Measurements from ENCODE around the gene PRG2.

PRG2 gene

GRCh38 chr11:57395905-57396623 lies 5.6 kb upstream of the PRG2 start:
- DNase-seq: no peak

- DNase-seq: no peak
Observed at GRCh38 chr11:57394203-57394965, 3.9 kb upstream of the PRG2 start.

GRCh38 chr11:57392763-57393105 lies 2.3 kb upstream of the PRG2 start:
- DNase-seq: no peak

GRCh38 chr11:57392066-57392762 lies 1.8 kb upstream of the PRG2 start:
- no peak for DNase-seq

GRCh38 chr11:57391539-57391938 lies 1.1 kb upstream of the PRG2 start:
- DNase-seq: no peak

GRCh38 chr11:57391111-57391510 lies 661 bp upstream of the PRG2 start:
- no peak for DNase-seq

- no peak for DNase-seq
Observed at GRCh38 chr11:57387289-57388030, 3.0 kb downstream of the PRG2 start.

GRCh38 chr11:57386178-57386940 lies 4.1 kb downstream of the PRG2 start:
- DNase-seq: no peak

- no peak for DNase-seq
Observed at GRCh38 chr11:57380975-57381374, 9.5 kb downstream of the PRG2 start, which contains the start of gene PRG3. Gene PRG3, minus strand, starts transcription at chr11:57381150. Its CDS starts 442 bp downstream, at chr11:57380708.

GRCh38 chr11:57379732-57380131 lies 10.7 kb downstream of the PRG2 start:
- DNase-seq: no peak

- no peak for DNase-seq
Observed at GRCh38 chr11:57378186-57378585, 12.3 kb downstream of the PRG2 start.

GRCh38 chr11:57377107-57377506 lies 13.3 kb downstream of the PRG2 start:
- DNase-seq: no peak

- no peak for DNase-seq
Observed at GRCh38 chr11:57376095-57377090, 14.1 kb downstream of the PRG2 start.

- no peak for DNase-seq
Observed at GRCh38 chr11:57375490-57375889, 15.0 kb downstream of the PRG2 start.

- no peak for DNase-seq
Observed at GRCh38 chr11:57374966-57375365, 15.5 kb downstream of the PRG2 start.

- no peak for DNase-seq
Observed at GRCh38 chr11:57373146-57373545, 17.3 kb downstream of the PRG2 start.

- DNase-seq: no peak
Observed at GRCh38 chr11:57370941-57371340, 19.5 kb downstream of the PRG2 start.

GRCh38 chr11:57370251-57370650 lies 20.2 kb downstream of the PRG2 start:
- no peak for DNase-seq

GRCh38 chr11:57368845-57369232 lies 21.6 kb downstream of the PRG2 start:
- no peak for DNase-seq

- no peak for DNase-seq
Observed at GRCh38 chr11:57368106-57368844, 22.2 kb downstream of the PRG2 start.

Measured in NCI-H1436 (cell line).